Fibroblast of villous mesenchyme (primary cell): ENCODE results near the gene ARF3. TPM values are rescaled to one million over a fixed set of nuclear protein-coding genes. Genes with fewer than 3 reads are reported as not detected.

Experiments used
- DNase-seq: peaks from one replicate; pipeline ENCODE4 v3.0.0-alpha.2; 2010; ENCODE audit warnings: low read depth
- H3K4me3 ChIP-seq: 2 replicates; pipeline ENCODE4 v1.5.1; 2011; ENCODE audit warnings: low read depth, mild to moderate bottlenecking, low read length
- total RNA-seq: library from RNA; depleted of rRNA; stranded (reverse); fragments of >200 nt; gene quantifications from 2 replicates; pipeline ENCODE4 v1.2.3, GENCODE V29; 2012
- TF ChIP-seq, protein P1 (sequence below): IDR thresholded peaks from 2 replicates; pipeline ENCODE4 v1.5.1; 2012; ENCODE audit warnings: low read depth, mild to moderate bottlenecking, low read length; ENCODE audit not compliant: insufficient read depth

ARF3 gene
- total RNA-seq, 1 donor: 68.2 TPM

DNA sequence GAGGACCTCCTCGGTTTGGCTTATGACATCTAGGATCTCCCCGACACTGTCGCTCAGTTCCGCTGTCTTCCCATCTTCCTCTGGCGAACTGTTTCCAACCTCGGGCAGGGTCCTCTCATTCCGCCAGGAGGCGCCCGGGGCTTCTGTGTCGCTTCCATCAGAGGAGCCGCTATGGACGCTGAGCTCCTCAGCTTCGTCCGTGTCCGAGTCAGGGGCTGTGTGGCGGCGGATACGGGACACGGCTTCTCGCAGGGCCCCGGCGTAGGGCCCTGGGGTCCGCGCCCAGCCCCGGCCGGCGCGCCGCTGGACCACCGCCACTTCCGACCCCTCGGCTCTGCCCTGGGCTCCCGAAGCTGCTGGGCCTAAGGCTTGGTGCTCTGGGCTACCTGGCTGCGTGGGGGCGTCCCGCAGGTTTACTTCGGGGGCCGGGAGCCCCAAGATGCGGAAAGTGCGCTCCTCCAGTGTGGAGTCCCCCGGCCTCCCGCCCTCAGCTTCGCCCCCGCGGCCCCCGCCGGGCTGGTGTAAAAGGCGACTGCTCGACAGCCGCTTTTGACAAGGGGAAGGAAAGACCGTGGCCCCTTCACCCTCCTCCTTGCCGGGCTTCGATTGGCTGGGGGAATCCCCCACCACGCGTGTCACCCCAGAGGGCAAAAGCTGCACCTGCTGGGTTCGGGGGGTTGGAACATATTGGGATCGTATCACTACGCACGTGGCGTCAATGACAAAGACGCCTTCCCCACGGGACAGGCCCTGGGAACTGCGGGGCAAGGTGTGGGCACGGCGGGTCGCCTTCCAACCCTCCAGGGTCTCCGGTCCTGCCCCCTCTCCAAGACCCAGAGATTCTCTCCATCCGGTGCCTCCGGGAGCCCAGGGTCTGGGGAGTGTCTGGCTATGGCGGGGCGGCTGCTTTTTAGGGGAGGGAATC lies 39.8 kb upstream of the ARF3 start:
- TF ChIP-seq, protein P1, sequence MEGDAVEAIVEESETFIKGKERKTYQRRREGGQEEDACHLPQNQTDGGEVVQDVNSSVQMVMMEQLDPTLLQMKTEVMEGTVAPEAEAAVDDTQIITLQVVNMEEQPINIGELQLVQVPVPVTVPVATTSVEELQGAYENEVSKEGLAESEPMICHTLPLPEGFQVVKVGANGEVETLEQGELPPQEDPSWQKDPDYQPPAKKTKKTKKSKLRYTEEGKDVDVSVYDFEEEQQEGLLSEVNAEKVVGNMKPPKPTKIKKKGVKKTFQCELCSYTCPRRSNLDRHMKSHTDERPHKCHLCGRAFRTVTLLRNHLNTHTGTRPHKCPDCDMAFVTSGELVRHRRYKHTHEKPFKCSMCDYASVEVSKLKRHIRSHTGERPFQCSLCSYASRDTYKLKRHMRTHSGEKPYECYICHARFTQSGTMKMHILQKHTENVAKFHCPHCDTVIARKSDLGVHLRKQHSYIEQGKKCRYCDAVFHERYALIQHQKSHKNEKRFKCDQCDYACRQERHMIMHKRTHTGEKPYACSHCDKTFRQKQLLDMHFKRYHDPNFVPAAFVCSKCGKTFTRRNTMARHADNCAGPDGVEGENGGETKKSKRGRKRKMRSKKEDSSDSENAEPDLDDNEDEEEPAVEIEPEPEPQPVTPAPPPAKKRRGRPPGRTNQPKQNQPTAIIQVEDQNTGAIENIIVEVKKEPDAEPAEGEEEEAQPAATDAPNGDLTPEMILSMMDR: peak; percentile 94
- peak; percentile 71 for DNase-seq
- peak overlapping the region; percentile 37 for H3K4me3 ChIP-seq

DNA sequence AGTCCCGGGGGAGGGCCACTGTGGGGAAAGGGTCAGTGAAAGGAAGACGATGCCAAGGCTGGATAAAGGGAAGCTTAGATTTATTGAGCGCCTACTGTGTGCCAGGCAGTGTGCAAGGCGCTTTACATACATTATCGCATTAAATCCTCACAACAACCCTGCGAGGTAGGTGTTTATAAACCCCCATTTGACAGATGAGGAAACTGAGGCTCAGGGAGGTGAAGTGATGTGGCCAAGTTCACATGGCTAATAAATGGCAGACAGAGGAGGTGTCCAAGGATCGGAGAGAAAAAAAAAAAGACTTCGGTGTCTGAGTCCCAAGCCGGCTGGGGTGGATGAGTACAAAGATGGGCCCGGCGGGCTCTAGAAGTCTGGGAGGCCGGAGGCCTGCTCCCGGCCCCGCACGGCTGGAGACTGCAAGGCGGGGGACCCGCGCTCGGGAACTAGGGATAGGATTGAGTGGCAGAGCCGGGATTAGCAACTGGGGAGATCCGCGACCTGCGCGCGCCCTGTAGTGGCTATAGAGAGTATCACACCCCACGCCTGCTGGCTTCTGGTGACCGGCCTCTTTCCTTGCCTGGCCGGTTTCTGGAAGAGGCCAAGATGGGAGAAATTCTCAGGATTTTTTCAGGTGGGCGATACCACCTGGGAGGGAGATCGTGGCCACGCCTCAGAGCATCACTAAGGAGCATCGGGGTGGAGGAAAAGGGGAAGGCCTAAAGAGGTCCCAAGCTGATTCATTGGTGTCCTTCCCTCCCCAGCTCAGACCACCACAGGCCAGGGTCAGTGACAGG lies 38.0 kb upstream of the ARF3 start:
- H3K4me3 ChIP-seq: peak overlapping the region; percentile 44
- peak; percentile 76 for DNase-seq
- TF ChIP-seq, protein P1: peak; percentile 81

DNA sequence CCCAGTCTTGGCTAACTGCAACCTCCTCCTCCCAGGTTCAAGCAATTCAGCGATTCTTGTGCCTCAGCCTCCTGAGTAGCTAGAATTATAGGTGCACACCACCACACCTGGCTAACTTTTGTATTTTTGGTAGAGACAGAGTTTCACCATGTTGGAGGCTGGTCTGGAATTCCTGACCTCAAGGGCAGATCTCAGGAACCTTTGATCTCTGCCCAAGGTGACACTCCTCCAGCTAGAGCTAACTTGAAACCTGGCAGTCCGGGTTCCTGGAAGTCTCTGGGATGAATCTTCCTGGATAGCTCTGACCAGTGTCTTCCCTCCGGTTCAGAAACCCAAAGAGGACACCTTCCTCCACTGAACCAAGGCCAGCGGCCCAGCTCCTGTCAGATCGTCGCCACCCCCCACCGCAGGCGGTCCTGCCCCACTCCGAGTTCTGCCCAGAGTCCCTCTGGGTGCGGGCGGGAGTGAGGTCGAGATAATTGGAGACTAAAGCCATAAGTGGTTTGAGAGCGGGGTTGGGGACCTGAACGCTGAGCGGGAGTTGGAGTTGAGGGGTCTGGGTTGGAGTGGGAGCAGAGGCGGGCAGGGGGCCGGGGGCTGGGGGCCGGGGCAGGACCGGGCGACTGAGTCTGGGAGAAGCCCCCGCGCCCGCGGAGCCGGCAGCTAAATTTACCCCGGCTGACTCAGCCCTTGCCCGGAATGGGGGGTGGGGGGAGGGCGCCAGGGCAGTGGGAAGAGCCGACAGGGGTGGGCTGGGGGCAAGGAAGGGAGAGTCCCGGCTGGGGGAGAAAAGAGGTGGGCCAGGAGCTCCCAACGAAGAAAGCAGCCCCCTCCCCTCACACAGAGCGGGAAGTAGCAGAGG lies 37.2 kb upstream of the ARF3 start:
- TF ChIP-seq, protein P1: no peak
- DNase-seq: no peak
- H3K4me3 ChIP-seq: no peak overlapping the region

DNA sequence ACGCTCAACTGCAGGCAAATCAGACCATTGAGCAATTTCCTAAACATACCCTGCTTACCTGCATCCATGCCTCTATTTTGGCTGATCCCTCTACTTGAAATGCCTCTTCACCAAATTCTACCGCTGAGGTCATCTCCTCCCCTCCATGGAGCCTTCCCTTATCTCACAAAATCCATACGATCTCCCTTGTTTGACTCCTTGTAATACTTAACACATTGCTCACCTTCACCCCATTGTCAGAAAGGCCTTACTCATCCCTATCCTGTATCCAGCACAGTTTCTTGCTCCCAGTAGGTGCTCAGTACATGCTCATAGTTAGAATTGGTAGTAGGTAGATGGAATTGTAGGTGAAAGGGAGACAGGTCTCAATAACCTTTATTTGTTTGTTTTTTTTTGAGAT lies 36.5 kb upstream of the ARF3 start:
- no peak for DNase-seq
- TF ChIP-seq, protein P1: no peak
- no peak overlapping the region for H3K4me3 ChIP-seq

DNA sequence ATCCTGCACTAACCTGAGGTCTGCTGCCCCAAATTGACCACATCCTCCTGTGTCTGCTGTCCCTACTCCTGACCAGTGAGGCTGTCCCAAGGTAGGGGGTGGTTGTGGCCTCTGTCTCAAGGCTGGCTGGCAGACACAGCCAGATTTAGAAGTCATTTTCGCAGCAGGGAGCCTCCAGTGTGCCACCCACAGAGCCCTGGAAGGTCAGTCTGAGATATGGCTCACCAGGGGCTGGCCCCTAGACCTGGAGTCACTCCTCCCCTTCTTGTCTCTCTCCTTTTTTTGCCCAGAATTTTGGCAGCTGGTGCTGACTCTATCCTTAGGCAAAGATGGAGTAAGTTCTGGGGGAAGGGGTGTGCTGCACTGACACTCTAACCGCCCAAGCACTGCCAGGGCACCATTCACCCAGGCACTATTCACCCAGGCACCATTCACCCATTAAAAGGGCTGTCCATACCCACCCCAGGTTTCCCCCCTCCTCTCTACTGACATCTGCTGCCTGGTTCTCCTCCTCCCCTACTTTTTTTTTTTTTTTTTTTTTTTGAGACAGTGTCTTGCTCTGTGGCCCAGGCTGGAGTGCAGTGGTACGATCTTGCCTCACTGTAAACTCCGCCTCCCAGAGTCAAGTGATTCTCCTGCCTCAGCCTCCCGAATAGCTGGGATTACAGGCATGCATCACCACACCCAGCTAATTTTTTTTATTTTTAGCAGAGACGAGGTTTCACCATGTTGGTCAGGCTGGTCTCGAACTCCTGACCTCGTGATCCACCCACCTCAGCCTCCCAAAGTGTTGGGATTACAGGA lies 34.2 kb upstream of the ARF3 start:
- no peak overlapping the region for H3K4me3 ChIP-seq
- no peak for DNase-seq
- TF ChIP-seq, protein P1: no peak

DNA sequence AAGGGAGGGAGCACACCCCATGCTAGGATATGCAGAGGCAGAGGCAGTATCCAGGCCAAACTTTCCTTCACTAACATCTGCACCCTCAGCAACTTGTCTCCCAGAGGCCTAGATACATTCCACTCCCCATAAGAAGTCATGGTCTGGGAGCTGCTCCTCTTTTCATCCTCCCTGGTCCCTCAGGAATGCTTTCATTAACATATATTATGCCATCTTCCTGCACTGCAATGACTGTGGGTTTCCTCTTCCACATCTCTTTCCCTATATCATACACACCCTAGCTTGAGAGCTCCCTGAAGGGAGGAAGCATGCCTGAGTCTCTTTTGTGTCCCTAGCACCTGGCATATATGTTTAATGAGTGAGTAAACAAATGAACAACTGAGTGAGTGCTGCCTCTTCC lies 33.3 kb upstream of the ARF3 start:
- DNase-seq: no peak
- TF ChIP-seq, protein P1: no peak
- no peak overlapping the region for H3K4me3 ChIP-seq
